GM18511 (cell line): ENCODE measurements around the gene SCP2D1.

Experiments used
- ATAC-seq: cut with Tn5 transposase; IDR thresholded peaks from one replicate; pipeline ENCODE4 v1.9.1; 2021; ENCODE audit warnings: mild to moderate bottlenecking, moderate library complexity; ENCODE audit not compliant: unreplicated experiment

The SCP2D1 gene

DNA sequence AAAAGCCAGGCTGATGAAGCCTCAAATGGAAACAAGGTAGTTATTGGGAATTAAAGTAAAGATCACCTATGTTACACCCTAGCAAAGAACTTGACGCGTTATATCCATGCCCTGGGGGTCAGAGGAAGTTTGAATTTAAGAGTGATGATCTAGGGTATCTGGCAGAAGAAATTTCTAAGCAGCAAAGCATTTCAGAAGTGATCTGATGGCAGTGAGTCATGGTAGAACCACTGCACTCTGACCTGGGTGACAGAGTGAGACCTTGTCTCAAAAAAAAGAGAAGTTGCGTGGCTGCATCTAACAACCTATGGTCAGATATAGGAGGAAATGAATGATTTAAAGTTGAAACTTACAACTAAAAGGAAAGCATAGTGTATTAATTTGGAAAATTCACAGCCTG is 45.2 kb downstream of the SCP2D1 start:
- ATAC-seq, result no peak
